Sigmoid colon (tissue), 4 donors: ENCODE measurements around the gene COL4A1.

Source experiments
- CTCF ChIP-seq, 4 experiments: fragments of 450-650 bp in 3 of 4; fragments of 200-600 bp in 1 of 4; IDR thresholded peaks; one replicate each; pipeline ENCODE4 v1.5.1; 2016 to 2019; ENCODE audit warnings: antibody characterized with exemption in 4 of 4, mild to moderate bottlenecking in 3 of 4, moderate library complexity in 2 of 4
- EP300 ChIP-seq, 4 donors: sonication (generic); formaldehyde crosslinking; IDR thresholded peaks; one replicate each; pipeline ENCODE4 v1.6.1; 2017; ENCODE audit warnings: antibody characterized with exemption in 4 of 4
- POLR2A ChIP-seq, 2 donors: fragments of 450-650 bp; IDR thresholded peaks; one replicate each; pipeline ENCODE4 v1.6.1; 2016; ENCODE audit warnings: antibody characterized with exemption in 2 of 2, mild to moderate bottlenecking in 2 of 2, moderate library complexity in 2 of 2

- TF ChIP-seq CTCF (IDR thresholded peaks at IDR 0.05), result no peak
- no peak for TF ChIP-seq POLR2A (IDR thresholded peaks at IDR 0.05)
- no peak for TF ChIP-seq EP300 (IDR thresholded peaks at IDR 0.05)
Measured at GRCh38 chr13:110317496-110318195, 10.7 kb upstream of the COL4A1 start.
